GM19023 (cell line): ENCODE results near the gene C1QA.
"Not testable (repeated sequence)": the region's sequence is repeated elsewhere in the genome, so short reads cannot be mapped to it uniquely, and the experiment has no call there.

Source experiments
- ATAC-seq: cut with Tn5 transposase; IDR thresholded peaks from one replicate; pipeline ENCODE4 v1.9.1; 2021; ENCODE audit warnings: mild to moderate bottlenecking, moderate library complexity; ENCODE audit not compliant: unreplicated experiment

The C1QA gene

GRCh38 chr1:22639286-22639685 is 2.9 kb downstream of the C1QA start:
- no peak for ATAC-seq

- ATAC-seq = no peak
These were observed 4.8 kb downstream of the C1QA start for GRCh38 chr1:22641247-22641646.

- no peak for ATAC-seq
These were observed 5.6 kb downstream of the C1QA start for GRCh38 chr1:22641906-22642636.

GRCh38 chr1:22643381-22643780 is 7.0 kb downstream of the C1QA start, which contains the start of gene C1QC:
Gene C1QC, plus strand, starts transcription at chr1:22643633. Its CDS starts 391 bp downstream, at chr1:22644024.
- ATAC-seq = no peak

- no peak for ATAC-seq
These were observed 7.5 kb downstream of the C1QA start for GRCh38 chr1:22643928-22644327.

GRCh38 chr1:22645931-22646330 is 9.5 kb downstream of the C1QA start:
- ATAC-seq = no peak

GRCh38 chr1:22646384-22646783 is 10.0 kb downstream of the C1QA start:
- ATAC-seq = no peak

GRCh38 chr1:22650089-22650693 is 13.8 kb downstream of the C1QA start:
- no peak for ATAC-seq

- no peak for ATAC-seq
These were observed 15.8 kb downstream of the C1QA start for GRCh38 chr1:22651941-22652856.

GRCh38 chr1:22652881-22653316 is 16.5 kb downstream of the C1QA start, which contains the start of gene C1QB:
Gene C1QB, plus strand, starts transcription at chr1:22653236. Its CDS starts 6,227 bp downstream, at chr1:22659463.
- ATAC-seq = no peak

- no peak for ATAC-seq
These were observed 18.3 kb downstream of the C1QA start for GRCh38 chr1:22654692-22655091.

GRCh38 chr1:22658385-22659163 is 22.1 kb downstream of the C1QA start:
- no peak for ATAC-seq

GRCh38 chr1:22660716-22661241 is 24.4 kb downstream of the C1QA start:
- ATAC-seq = no peak

- ATAC-seq = no peak
These were observed 25.5 kb downstream of the C1QA start for GRCh38 chr1:22661880-22662279.

- ATAC-seq = no peak
These were observed 25.9 kb downstream of the C1QA start for GRCh38 chr1:22662318-22662717.

- ATAC-seq = no peak
These were observed 26.6 kb downstream of the C1QA start for GRCh38 chr1:22662986-22663408.

- ATAC-seq = no peak
These were observed 29.3 kb downstream of the C1QA start for GRCh38 chr1:22665752-22666151.

GRCh38 chr1:22666412-22666811 is 30.0 kb downstream of the C1QA start:
- ATAC-seq = no peak

GRCh38 chr1:22668840-22669239 is 32.4 kb downstream of the C1QA start:
- ATAC-seq = not testable (repeated sequence)

- ATAC-seq = no peak
These were observed 34.0 kb downstream of the C1QA start for GRCh38 chr1:22670352-22670975.
